ENCODE data around the gene MBD4. TPM values are rescaled to one million over a fixed set of nuclear protein-coding genes. Genes with fewer than 3 reads are reported as not detected.

MBD4 gene
- total and polyA plus RNA-seq, 2 of the 4 experiments (the other 2 are of a cell fraction): 13.8 to 15.0 TPM

DNA sequence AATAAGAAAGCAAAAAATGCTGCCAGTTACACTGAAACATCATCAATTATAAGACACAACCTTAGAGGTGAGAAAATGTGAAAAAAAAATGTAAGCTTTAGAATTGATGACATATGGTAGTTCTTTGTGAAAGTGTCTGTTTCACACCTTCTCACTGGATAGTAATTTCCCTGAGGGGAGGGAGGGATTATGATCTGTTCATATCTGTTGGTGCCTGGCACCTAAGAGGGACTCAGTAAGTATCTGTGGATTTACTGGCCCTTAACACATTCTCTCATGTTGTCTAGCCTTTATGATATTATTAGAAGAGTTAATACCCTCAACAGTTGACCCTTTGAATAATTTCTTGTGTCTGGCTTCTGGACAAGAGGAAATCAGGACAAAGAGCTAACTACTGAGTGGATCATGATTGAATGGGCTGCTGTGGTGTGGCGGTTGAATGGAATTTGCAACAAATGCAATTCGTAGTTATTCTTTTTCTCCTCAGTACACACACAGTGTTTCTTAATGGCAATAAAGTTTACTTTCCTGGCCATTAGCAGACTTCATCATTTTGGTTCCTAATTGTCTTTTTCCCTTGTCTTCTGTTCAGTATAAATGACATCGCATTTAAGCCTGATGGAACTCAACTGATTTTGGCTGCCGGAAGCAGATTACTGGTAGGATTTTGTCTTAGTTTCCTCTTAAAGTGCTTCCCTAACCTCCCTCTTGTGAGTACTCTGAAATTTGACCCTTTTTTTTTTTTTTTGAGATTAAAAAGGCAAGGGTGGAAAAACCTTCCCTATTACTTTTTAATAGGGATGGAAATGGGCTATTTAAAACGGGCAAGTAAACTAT lies 9.7 kb upstream of the MBD4 start:
- intact Hi-C loops (cut with micrococcal nuclease): loop anchor here (5.0 kb wide), 1 partner anchor 88 kb away; no protein-coding TSS in a partner anchor
- POLR2A ChIA-PET (ENCODE audit: unreplicated experiment): no interaction called here

More for the DNA sequence above, 9.7 kb upstream of the MBD4 start:
- DNase-seq: no peak
- Histone ChIP-seq H4K5ac (ENCODE audit: low read depth, low read length) (no peak overlapping the region), H3K27me3 (ENCODE audit: control insufficient read depth, insufficient read depth, low read length) (no peaks in the 10 kb centered on the region), H4K20me1 (ENCODE audit: insufficient read depth, low read length) (no peaks in the 10 kb centered on the region), H3K4ac (ENCODE audit: low read depth, low read length) (no peak overlapping the region), H3K9me1 (ENCODE audit: insufficient read depth, low read length) (peaks cover 5% of the 10 kb centered on the region; the same call in 1 of the 2 replicates), H3K14ac (replicated peaks; ENCODE audit: low read depth, low read length) (no peak overlapping the region), H2BK15ac (ENCODE audit: low read depth, low read length) (no peak overlapping the region), H2BK5ac (ENCODE audit: low read depth, low read length, poor library complexity, severe bottlenecking) (no peak overlapping the region), H2AK5ac (ENCODE audit: low read depth, low read length) (no peak overlapping the region), H3K9me3 (ENCODE audit: control insufficient read depth, insufficient read depth, low read length) (no peaks in the 10 kb centered on the region), H3K18ac (ENCODE audit: low read depth, low read length) (no peak overlapping the region), H3K27ac (ENCODE audit: insufficient read depth, low read length) (no peak overlapping the region), H3K79me1 (ENCODE audit: low read depth in 1 of 2, low read length in 2 of 2) (peaks cover 10 to 19% of the 10 kb centered on the region in 2 experiments), H3K4me3 (ENCODE audit: insufficient read depth, low read depth, low read length) (no peak overlapping the region), H3K4me1 (ENCODE audit: control insufficient read depth, insufficient read depth, low read length) (peaks cover 1% of the 10 kb centered on the region; the same call in 1 of the 2 replicates), H4K91ac (ENCODE audit: insufficient read depth, low read depth, low read length) (no peak overlapping the region), H3K56ac (ENCODE audit: extremely low read depth, insufficient read depth, low read length) (no peak overlapping the region), H2BK120ac (ENCODE audit: low read depth, low read length) (no peak overlapping the region), H3K36me3 (ENCODE audit: control insufficient read depth, insufficient read depth, low read length) (peaks cover 2% of the 10 kb centered on the region; the same call in 1 of the 2 replicates), H3K9ac (ENCODE audit: low read depth, low read length) (no peak overlapping the region), H3K4me2 (ENCODE audit: low read depth, low read length) (no peak overlapping the region), H2AFZ (replicated peaks; ENCODE audit: low read length, poor library complexity) (no peak overlapping the region), H4K8ac (ENCODE audit: low read depth in 2 of 2, low read length in 2 of 2) (no peak overlapping the region), H3K23ac (ENCODE audit: low read depth, low read length) (no peak overlapping the region; the same call in 1 of the 2 replicates), H2BK20ac (ENCODE audit: low read depth, low read length) (no peak overlapping the region), H2AK9ac (replicated peaks; ENCODE audit: low read depth, low read length, poor library complexity) (no peak overlapping the region)
- dilution Hi-C loops (cut with HindIII; ENCODE audit: low sequenced_read_pairs, unreplicated experiment) (no loop called here), in situ Hi-C loops (cut with MboI; ENCODE audit: low sequenced_read_pairs) (no loop called here)
- WGBS, 2 experiments (ENCODE audit: extremely low coverage in 2 of 2, insufficient read length in 1 of 2): no CpG with 5 or more reads among the region's 5 CpGs
- TF ChIP-seq ELK1 (IDR thresholded peaks at IDR 0.05; ENCODE audit: borderline replicate concordance, low read depth, low read length) (no peak), CTCF (conservative IDR thresholded peaks at IDR 0.05; ENCODE audit: low read depth, low read length) (no peak), RFX5 (IDR thresholded peaks at IDR 0.05; ENCODE audit: low read depth, low read length) (no peak), MXI1 (IDR thresholded peaks at IDR 0.05; ENCODE audit: borderline replicate concordance, low read depth, low read length) (no peak), CHD1 (IDR thresholded peaks at IDR 0.05; ENCODE audit: low read depth, low read length) (no peak), CEBPB (IDR thresholded peaks at IDR 0.05; ENCODE audit: low read depth, low read length) (no peak), RAD21 (IDR thresholded peaks at IDR 0.05; ENCODE audit: low read length) (no peak), POLR2A (IDR thresholded peaks at IDR 0.05; ENCODE audit: low read depth, low read length) (no peak), SMC3 (IDR thresholded peaks at IDR 0.05; ENCODE audit: low read depth, low read length) (no peak), BHLHE40 (IDR thresholded peaks at IDR 0.05; ENCODE audit: low read depth, low read length) (no peak), FOS (IDR thresholded peaks at IDR 0.05; ENCODE audit: low read depth, low read length) (no peak)
- TF ChIP-seq, protein P1, sequence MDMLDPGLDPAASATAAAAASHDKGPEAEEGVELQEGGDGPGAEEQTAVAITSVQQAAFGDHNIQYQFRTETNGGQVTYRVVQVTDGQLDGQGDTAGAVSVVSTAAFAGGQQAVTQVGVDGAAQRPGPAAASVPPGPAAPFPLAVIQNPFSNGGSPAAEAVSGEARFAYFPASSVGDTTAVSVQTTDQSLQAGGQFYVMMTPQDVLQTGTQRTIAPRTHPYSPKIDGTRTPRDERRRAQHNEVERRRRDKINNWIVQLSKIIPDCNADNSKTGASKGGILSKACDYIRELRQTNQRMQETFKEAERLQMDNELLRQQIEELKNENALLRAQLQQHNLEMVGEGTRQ (IDR thresholded peaks at IDR 0.05; ENCODE audit: low read depth, low read length): no peak
- CTCF ChIA-PET: no interaction called here
- no peak for ATAC-seq (ENCODE audit: low read depth)
- no TSS peak for BruUV-seq (replicated peaks)

All from IMR-90 (cell line).